Amygdala (tissue), 56 donors: ENCODE results near the gene LCP2.
A peak's percentile ranks its signal among the peaks of the same experiment; 100 is the strongest.

Source experiments
- DNase-seq, 56 donors: peaks; one replicate each; lab custom pipeline; 2025; lab: John Stamatoyannopoulos, UW

LCP2 gene

DNA sequence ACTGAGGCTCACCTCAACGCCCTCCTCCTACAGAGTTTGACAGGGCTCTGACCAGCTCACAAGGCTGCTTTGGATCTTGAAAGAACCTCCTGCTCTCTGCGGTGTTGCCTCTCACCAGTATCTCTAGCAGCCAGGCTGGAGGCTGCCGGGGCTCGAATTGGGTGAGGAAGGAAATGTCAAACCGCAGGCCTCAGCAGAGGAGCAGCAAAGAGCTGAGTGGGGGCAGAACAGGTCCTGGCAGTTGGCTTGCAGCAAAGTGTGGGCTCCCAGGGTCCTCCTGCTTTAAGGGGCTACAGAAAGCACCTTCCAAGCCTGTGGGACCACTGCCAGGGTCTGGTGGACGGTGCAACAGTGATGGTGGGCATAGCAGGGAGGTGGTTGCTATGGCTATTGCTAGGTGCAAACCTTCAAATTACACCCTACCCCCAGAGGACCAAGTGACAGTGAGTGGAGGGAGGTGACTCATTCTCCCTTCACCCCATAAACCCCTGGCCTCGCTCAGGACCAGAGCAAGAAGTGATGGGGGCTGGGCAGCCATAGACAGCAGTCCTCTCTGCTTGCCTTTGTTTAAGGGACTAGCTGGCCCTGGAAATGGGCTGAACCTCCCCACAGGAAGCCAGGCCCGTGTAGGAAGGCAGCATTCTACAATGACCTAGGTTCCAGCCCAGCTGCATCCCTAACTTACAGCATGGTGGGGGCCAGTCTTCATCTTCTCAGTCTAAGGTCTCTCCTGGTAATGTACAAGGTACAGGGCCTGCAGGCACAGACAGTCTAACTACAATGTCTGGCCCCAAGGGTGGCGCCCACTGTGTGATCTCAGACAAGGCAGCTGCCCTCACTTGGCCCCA is 18.7 kb downstream of the LCP2 start:
- DNase-seq, result peak in 2 of 56 donors; percentile 31 to 33

DNA sequence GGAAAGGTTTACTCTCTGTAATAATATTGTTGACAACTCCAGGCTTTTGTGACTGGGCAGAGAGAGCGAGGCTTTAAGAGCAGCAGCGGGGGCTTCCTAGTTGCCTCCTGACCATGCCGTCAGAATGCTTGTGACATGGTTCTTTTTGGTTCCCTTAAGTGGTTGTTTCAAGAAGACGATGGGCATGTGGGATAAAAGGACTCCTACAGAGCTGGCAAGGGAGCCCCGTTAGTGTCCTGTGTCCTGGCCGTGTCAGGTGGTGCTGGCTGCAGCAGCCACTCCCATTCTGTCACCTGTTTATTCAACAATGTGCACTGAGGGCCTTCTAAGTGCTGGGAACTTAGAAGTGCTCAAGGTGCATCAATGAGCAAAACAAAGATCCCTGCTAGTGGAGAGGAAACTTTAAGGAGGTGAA is 19.7 kb downstream of the LCP2 start:
- DNase-seq, result no peak

DNA sequence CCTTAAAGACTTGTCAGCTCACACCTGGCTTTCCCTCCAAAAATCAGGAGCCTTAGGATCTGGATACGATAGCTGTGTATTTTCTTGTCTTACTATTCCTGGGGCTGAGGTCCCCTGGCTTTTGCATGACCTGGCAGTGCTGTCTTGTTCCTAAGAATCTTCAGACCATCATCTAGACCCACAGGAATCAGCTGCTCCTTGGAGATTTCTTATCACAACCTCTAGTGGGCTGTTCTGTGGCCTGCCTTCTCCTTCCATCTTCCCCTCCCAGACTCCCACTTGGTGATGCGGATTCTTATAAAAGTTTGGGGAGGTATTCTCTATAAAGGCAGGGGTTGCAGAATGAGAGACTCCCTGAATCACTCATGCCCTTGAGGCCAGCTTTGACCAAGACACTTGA is 21.4 kb downstream of the LCP2 start:
- no peak for DNase-seq

DNA sequence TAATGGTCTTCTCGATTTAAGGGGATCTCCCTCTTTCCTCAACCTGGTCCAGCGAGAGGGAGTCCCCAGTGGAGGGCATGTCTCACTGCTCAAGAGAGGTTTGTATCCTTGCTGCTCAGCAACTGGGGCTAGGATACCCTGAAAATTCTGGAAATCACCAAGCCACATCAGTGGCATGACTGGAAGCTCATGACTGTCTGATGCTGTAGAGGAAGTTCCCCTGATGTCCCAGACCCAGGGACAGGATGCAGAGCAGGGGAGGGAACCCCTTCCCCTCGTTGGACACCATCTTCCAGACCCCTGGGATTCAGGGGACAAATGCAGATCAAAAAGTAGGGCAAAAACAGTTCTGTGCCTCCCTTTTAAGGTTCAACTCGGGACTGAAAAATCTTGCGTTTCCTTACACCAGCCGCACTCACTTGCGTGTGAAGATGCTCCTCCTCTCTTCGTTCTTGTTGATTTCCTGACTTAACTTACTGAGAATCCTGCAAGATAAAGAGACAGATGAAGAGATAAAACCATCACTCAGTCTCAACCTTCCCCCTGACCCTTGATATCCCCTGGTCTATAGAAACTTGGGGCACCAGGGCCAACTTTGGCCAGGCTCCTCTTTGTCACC is 22.1 kb downstream of the LCP2 start:
- no peak for DNase-seq

DNA sequence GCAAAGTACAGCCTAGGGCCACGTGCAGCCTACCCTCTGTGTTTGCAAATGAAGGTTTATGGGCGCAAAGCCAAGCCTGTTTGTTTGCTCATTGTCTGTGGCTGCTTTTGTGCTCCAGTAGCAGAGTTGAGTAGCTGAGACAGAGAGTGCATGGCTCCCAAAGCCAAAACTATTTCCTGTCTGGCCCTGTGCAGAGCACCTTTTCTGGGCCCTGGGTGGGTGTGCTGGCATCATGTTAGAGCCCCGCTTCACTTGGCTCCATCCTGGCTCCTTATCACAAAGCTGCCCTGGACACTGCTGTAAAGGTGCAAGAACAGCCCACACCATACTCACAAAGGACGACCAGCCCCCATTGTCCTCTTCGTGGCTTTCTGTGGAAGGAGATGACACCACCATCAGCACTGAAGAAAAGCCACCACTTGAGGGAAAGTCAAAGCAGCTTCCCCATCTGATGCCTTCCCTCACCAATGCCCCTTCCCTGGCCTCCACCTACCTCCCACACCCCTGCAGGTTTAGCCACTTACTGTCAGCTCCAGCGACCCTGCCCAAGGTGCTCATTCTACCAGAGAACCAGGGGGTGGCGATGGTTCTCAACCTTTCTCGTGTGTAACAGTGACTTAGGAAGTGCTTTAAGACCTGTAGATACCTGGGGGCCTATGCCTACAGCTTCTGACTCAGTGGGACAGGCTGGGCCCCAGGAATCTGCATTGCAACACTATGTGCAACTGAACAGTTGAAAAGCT is 23.4 kb downstream of the LCP2 start:
- peak in 17 of 56 donors; percentile 11 to 69 (median 33) for DNase-seq

DNA sequence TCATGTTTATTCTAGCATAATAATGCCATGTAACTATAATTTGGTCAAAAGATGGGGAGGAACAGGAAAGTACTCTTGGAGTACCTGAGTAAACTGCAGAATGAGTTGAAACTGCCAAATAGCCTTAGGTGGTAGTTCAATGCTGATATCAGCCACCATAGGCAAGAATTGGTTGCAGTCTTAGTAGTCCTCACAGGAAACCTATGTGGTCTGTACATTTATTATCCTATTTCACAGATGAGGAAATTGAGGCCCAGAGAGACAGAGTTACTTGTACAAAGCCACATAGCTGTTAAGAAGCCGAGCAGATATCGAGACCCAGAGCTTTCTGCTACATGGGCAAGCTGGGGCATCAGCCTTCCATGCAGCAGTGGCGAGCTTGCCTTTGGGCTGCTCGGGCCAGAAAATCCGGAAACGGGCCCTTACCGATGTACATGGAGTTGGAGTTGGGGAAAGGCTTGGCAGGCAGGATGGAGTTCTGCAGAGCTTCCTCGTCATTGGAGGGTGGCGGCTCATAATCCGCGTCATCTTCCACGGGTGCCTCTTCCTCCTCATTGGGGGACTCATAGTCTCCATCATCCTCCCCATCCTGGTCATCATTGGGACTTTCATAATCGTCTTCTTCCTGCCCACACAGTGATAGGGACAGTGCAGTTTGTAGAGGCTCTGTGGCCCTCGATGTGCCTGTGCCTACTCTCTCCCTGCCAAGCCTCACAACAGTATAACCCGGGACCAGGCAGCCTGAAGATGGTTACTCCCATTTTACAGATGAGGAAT is 27.1 kb downstream of the LCP2 start:
- DNase-seq, result no peak

DNA sequence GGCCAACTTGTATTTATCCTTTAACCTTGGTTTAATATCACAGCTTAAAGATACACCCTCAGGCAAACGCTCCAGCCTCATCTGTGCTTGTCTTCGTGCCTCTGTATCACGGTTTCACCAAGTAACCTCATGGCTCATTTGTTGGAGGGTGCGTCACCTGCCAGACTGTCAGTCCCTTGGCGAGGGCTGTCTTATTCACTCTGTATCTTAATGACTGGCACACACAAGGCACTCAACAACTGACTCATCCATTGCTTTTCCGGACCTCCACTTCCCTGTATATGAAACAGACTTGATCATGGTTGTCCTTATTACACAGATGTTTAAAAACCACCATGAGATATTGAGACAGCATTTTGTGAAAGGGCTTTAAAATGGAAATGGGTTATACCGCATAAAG is 28.0 kb downstream of the LCP2 start:
- DNase-seq, result no peak

DNA sequence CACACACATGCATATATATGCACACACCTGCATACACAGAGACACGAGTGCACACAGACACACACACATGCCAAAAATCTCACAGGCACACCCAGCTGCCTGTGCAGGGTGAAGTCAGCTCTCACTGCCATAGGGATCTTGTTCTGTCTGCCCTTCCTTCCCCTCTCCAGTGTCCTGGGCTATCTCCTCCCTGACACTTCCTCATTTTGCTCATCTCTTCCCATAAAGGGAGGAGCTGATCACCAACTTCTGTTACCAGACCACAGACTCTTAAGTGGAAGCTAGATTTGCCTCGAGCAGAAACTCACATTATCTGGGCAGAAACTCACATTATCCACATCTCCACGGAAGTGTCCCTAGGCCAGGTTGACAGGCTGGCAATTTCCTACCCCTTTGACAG is 28.7 kb downstream of the LCP2 start:
- peak in 2 of 56 donors; percentile 7 to 40 for DNase-seq

DNA sequence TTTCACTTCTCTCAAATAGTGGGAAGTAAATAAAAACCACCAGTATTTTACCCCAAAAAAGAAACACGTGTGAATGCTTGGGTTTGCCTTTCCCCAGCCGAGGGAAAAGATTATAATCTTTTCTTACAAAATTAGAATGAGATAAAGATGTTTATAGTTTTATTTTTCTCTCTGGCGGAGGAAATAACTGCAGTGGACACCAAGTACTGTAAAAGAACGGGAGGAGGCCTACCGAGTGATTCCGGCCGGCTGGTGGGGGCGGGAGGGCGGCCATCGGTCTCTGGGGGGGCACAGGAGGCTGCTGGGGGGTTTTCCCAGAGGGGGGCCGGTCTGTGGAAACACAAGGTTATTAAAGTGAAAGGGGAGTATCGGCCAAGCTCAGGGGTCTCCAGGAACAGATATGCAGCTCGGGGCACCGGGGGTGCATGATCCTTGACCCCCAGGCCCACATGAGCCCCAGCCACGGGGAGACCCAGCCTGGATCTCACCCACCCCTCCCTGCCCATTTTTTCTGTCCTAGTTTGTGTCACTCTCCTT is 29.4 kb downstream of the LCP2 start:
- DNase-seq, result no peak

DNA sequence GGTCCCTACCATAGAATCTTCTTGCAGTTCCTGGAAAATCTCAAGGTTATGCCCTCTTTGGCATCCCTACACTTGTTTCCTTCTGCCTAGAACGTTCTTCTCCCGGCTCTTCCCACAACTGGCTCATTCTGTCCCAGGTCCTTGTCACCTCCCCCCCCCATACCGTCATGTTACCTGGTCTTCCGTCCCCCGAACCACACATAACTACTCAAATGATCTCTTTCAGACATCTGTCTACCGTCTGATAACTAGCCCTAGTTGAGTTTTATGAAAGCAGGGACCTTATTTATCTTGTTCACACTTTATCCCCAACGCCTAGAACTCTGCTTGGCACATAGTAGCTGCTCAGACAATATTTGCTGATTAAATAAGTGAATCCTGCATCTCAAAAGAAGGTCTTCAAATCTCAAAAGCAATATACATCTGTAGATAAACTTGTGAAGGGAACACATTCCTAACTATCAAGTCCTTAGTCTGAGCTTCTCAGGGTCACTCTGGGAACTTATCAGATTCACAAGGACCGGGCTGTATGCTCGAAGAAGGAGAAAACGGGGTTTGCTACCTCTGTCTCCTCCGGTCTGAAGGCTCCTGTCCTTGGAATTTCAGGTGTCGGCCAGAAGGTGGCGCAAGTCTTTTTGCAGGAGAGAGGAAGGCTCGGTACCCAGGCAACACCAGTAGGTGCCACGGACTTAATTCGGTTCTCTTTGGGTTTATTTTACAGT is 30.0 kb downstream of the LCP2 start:
- DNase-seq, result peak in 50 of 56 donors; percentile 9 to 81 (median 55)

DNA sequence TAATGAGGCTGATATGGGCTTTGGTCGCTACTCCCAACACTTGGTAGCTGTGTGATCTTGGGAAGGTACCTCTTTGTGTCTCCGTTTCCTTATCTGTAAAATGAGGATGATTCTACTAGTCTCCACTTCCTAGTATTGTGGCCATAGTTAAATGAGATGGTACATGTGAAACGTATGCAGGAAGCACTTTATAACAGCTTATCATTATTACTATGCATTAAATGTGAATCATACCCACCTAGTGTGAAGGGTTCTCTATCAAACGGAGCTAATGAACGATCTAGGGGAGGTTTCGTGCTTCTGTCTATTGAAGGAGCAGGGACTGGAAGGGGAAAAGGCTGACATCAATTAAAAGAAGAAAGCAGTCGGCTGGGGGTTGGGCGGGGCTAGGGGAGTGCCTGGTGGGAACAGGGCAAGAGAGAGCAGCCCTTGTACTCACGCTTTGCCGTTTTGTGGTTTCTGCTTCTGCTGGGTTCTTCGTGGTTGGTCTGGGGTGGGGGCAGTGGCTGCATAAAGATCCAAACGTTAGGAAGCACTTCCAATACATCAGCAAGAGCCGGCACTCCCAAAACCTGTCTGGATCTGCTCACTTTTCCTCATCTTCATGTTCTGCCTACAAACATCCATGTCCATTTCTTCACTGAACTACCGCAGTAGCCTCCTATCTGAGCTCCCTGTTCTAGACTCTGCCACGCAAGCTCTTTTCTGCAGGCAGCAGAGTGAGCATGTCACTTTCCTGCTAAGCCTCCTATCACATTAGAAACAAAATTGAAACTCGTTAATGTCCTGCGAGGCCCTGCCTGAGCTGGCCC is 30.8 kb downstream of the LCP2 start:
- no peak for DNase-seq

DNA sequence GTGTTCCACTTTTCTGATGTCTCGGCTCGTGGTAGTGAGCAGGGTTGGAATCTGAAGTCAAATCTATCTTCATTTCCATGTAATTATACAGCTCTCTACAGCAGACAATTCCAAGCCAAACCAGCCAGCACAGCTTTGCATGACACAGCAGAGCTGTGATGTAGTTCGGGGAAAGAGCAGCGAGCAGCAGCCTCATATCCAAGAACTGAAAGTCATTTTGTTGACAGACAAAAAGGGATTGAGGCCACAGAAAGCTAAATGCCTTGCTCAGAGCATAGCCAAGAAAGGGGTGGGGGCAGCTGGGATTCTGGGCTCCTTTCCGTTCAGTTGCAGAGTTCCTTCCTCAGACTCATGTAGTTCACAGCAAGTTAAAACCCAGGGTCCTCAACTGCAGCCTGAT is 32.1 kb downstream of the LCP2 start:
- peak in 50 of 56 donors; percentile 13 to 91 (median 66) for DNase-seq

DNA sequence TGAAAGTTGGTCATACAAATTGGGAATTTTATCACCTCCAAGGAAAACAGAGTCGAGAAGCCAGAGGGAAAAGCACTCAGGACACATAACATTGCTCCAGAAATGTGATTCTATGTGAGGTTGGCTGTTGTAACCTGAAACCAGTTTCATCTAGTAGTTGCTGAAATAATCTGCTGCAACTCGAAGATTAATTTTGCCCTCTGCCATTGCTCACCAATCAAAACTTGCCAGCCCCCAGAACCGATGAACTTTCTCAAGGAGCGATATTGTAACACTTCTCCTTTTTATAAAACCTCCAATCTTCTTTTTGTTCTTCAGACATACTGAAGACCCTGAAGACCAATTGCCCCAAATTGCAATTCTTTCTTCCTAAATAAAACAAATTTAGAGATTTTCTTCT is 33.7 kb downstream of the LCP2 start:
- no peak for DNase-seq

DNA sequence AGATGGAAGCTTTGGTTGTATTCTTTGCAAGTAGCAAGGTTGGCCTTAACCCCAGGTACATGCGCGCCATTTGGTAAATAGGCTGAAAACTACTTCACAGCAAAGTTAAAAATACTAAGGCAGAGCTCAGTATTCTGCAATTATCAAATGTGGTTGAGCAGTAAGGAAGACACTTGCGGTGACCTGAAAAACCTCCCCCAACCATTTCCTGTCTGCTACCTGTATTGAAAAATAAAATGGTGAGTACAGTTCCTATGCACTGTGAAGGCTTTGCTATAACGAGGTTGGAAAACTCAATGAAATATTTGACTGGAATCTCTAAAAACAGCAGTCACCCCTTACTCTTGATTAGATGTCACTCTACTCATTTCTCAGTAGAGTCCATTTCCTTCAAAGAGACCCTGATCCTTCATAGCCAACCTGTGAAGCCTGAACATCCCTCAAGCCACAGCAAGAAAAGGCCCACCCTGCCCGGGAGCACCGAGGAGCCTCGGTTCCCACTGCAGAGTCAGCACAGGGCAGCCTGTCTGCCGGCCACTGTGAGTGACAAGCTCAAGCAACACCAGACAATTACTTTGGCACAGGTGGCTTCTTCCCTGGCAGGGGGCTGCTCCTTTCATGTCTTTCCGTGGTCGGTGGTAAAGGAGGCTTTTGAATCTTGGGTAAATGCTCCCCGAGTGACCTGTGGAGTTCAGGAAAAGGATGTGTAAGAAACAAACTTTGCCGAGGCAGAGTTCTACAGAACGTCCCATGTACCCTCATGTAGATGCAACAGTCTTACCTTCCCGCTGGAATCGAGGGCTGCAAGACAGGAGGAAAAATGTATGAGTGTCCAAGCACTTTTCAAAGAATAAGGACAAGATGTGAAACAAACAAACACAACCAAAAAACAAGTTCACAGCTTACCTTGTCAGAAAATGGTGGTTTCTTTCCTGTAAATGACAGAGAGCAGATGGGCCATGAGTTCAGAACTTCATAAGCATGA is 35.2 kb downstream of the LCP2 start:
- DNase-seq, result no peak

DNA sequence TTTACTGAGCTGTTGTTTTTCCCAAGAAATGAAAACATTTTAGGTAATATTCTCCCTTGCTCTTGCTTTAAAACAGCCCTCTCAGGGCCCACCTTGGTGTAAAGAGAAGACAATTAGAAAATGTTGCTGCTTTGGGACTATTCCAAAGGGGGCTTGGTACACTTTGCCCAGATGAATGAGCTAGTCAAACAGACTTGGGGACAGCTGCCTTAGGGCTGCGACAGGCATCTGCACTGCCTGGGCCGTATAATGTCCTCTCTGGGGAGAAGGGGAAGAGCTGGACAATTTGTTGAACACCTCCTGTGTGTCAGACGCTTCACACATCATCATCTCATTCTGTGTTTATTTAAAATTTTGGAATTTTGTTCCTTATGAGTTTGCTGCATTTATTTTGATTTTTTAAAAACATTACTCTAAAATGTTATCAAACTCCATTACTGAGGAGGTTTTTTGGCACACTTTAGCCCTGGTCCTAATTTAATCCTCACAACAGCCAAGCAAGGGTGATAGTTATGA is 36.0 kb downstream of the LCP2 start:
- no peak for DNase-seq

DNA sequence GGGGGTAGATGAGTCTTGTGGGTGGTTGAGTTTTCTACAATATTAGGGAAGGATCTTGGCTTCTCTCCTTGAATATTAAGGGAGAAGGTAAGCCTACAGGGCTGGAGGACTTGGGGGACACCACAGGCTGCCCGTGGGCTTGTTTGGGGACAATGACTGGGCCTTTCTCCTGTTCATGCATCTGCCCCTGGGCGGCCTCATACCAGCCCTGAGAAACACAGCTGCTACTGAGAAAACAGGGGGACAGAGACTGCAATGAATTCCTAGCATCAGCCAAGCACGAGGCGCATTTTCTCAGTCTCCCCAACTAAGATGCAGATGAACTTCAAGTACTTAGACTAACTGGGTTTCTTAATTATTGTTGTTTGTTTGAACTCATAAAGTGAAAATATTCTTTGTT is 40.2 kb downstream of the LCP2 start:
- DNase-seq, result no peak

DNA sequence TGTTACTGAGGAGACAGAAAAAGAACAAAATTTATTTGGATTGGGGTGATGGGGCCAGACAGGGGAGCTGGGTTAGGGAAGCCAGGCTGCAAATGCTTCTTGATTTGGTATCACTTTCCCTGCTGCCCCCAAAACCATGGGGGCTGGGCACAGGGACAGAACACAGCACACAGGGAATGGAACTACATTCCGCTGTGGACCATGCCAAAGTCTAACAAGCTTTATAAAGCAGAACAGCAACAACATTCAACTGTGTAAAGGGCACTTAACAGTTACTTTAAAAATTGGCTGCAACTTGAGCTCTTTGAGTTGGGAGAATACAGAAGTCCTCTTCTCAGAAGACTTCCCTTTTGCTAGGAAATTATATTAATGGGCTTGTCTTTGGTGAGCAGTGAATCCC is 41.0 kb downstream of the LCP2 start:
- DNase-seq, result no peak
